HepG2 (cell line): ENCODE measurements around the gene ENKUR. TPM values are rescaled to one million over a fixed set of nuclear protein-coding genes. Genes with fewer than 3 reads are reported as not detected.

ENCODE experiments used
- ATAC-seq: fragments of 200-7000 bp; cut with Tn5 transposase; 3 replicates; pipeline ENCODE4 v1.9.1; 2020; ENCODE audit warnings: mild to moderate bottlenecking, moderate library complexity
- BruUV-seq: library from RNA; stranded (reverse); fragments of 400-500 nt; replicated peaks from 2 replicates; lab custom pipeline; 2021; lab: Mats Ljungman, UMichigan
- CTCF ChIA-PET: fragments of 300-600 bp; formaldehyde crosslinking; extraction: SDS; loops from one replicate; lab custom pipeline; 2021; ENCODE audit warnings: low total read pairs, inconsistent platforms, low intra/inter-chr PET ratio; lab: Yijun Ruan, JAX
- POLR2A ChIA-PET: fragments of 350-600 bp; sonication (Branson Sonifier 250); formaldehyde crosslinking; loops from one replicate; lab custom pipeline; 2020; ENCODE audit warnings: antibody characterized with exemption, inconsistent platforms; lab: Yijun Ruan, JAX
- DNase-seq: peaks from one replicate; pipeline ENCODE4 v3.0.0-alpha.2; 2015; ENCODE audit warnings: low spot score
- FAIRE-seq: peaks from 3 replicates; lab custom pipeline; 2011; peaks lifted over from hg19 to GRCh38; lab: Jason Lieb, UNC
- H2AFZ ChIP-seq: one replicate; pipeline ENCODE4 v1.6.1; 2011; ENCODE audit warnings: low read length, inconsistent platforms
- H3K27ac ChIP-seq: fragments of 300-600 bp; 3 replicates; pipeline ENCODE4 v1.8.0; 2011; ENCODE audit warnings: mixed run types, mild to moderate bottlenecking, mixed read lengths, low read length, inconsistent platforms; ENCODE audit not compliant: insufficient read depth; ENCODE audit errors: extremely low read length
- H3K27me3 ChIP-seq, 2 experiments: fragments of 200-600 bp in 1 of 2; 2 replicates in 1 of 2; 3 replicates in 1 of 2; pipeline versions ENCODE4 v1.6.0 to v1.8.0; 2011; ENCODE audit warnings: low read length in 2 of 2, mild to moderate bottlenecking in 2 of 2, moderate library complexity in 2 of 2, inconsistent platforms in 1 of 2; ENCODE audit not compliant: insufficient read depth in 2 of 2, control insufficient read depth in 1 of 2
- H3K36me3 ChIP-seq, 2 experiments: fragments of 200-600 bp in 1 of 2; replicated peaks in 1 of 2; 2 replicates in 1 of 2; 3 replicates in 1 of 2; pipeline versions ENCODE4 v1.5.1 to v1.8.0; 2011; ENCODE audit warnings: low read length in 2 of 2, inconsistent platforms in 1 of 2; ENCODE audit not compliant: insufficient read depth in 2 of 2, control insufficient read depth in 1 of 2
- H3K4me1 ChIP-seq: 2 replicates; pipeline ENCODE4 v1.5.1; 2012; ENCODE audit warnings: low read length, inconsistent platforms; ENCODE audit not compliant: insufficient read depth
- H3K4me2 ChIP-seq: 2 replicates; pipeline ENCODE4 v1.6.0; 2011; ENCODE audit warnings: low read depth, low read length, inconsistent platforms
- H3K4me3 ChIP-seq, 3 experiments: fragments of 200-600 bp in 1 of 3; sonication (generic), shearing (Covaris generic) in 1 of 3; replicated peaks in 1 of 3; 2 replicates each; pipeline ENCODE4 v1.5.1; 2011 to 2016; ENCODE audit warnings: low read length in 3 of 3, inconsistent platforms in 2 of 3, low read depth in 2 of 3, mild to moderate bottlenecking in 2 of 3, control low read depth in 1 of 3, mixed read lengths in 1 of 3; ENCODE audit not compliant: insufficient read depth in 1 of 3
- H3K79me2 ChIP-seq: one replicate; pipeline ENCODE4 v1.6.1; 2011; ENCODE audit warnings: low read length, inconsistent platforms; ENCODE audit not compliant: insufficient read depth
- H3K9ac ChIP-seq: 2 replicates; pipeline ENCODE4 v1.6.0; 2011; ENCODE audit warnings: mild to moderate bottlenecking, low read depth, low read length, inconsistent platforms; ENCODE audit not compliant: insufficient read depth
- H3K9me3 ChIP-seq: 2 replicates; pipeline ENCODE4 v1.5.1; 2012; ENCODE audit warnings: mild to moderate bottlenecking, low read length
- H4K20me1 ChIP-seq: 2 replicates; pipeline ENCODE4 v1.6.0; 2011; ENCODE audit warnings: inconsistent platforms, mild to moderate bottlenecking, low read length, moderate library complexity; ENCODE audit not compliant: insufficient read depth
- CEBPB ChIP-seq: IDR thresholded peaks from 2 replicates; pipeline ENCODE4 v1.6.1; 2011; ENCODE audit warnings: low read depth, low read length, improper control_type of control experiment, borderline replicate concordance
- CREM ChIP-seq, 2 experiments: sonication (generic) in 1 of 2; formaldehyde crosslinking in 1 of 2; IDR thresholded peaks; 2 replicates each; pipeline versions ENCODE4 v1.4.0 to v1.6.1; 2016 to 2020; ENCODE audit warnings: antibody characterized with exemption in 1 of 2, mild to moderate bottlenecking in 1 of 2, missing genetic modification reagents in 1 of 2
- NONO ChIP-seq, 2 experiments: fragments of 450-650 bp in 1 of 2; sonication (generic) in 1 of 2; formaldehyde crosslinking in 1 of 2; IDR thresholded peaks in 1 of 2; conservative IDR thresholded peaks in 1 of 2; 2 replicates each; pipeline versions ENCODE4 v1.6.1 to v1.8.0; 2017 to 2022; ENCODE audit warnings: mild to moderate bottlenecking in 1 of 2, missing genetic modification reagents in 1 of 2, moderate library complexity in 1 of 2
- RARA ChIP-seq: IDR thresholded peaks from 2 replicates; pipeline ENCODE4 v1.6.1; 2016; ENCODE audit warnings: missing genetic modification reagents, missing compliant biosample characterization
- RBAK ChIP-seq: sonication (generic); formaldehyde crosslinking; IDR thresholded peaks from 2 replicates; pipeline ENCODE4 v1.5.1; 2020; ENCODE audit warnings: mild to moderate bottlenecking, missing genetic modification reagents
- SNRNP70 ChIP-seq: fragments of 200-400 bp; formaldehyde crosslinking; IDR thresholded peaks from 2 replicates; pipeline ENCODE4 v1.6.1; 2017; ENCODE audit warnings: mild to moderate bottlenecking, low read depth, low read length, moderate library complexity
- TCF7L2 ChIP-seq: IDR thresholded peaks from 2 replicates; pipeline ENCODE4 v1.6.1; 2011; ENCODE audit warnings: mild to moderate bottlenecking, low read depth, low read length, moderate library complexity
- TGIF2 ChIP-seq: IDR thresholded peaks from 2 replicates; pipeline ENCODE4 v1.6.1; 2016; ENCODE audit warnings: control low read depth, missing compliant biosample characterization
- WIZ ChIP-seq: sonication (generic); formaldehyde crosslinking; IDR thresholded peaks from 2 replicates; pipeline ENCODE4 v1.5.1; 2020; ENCODE audit warnings: mild to moderate bottlenecking, missing genetic modification reagents
- ZNF354B ChIP-seq: sonication (generic); formaldehyde crosslinking; IDR thresholded peaks from 2 replicates; pipeline ENCODE4 v1.8.0; 2022; ENCODE audit warnings: mild to moderate bottlenecking, missing genetic modification reagents
- ZNF788 ChIP-seq: sonication (generic); formaldehyde crosslinking; IDR thresholded peaks from 2 replicates; pipeline ENCODE4 v1.5.0; 2020; ENCODE audit warnings: mild to moderate bottlenecking, missing genetic modification reagents, borderline replicate concordance
- WGBS: methylation state at CpG from one replicate; pipeline ENCODE4 v1.1.6; 2017; ENCODE audit warnings: low lambda C conversion rate; 5-methylcytosine and 5-hydroxymethylcytosine counted together
- in situ Hi-C: cut with HindIII; loops from 2 replicates; pipeline ENCODE4 v1.10.0; 2017; ENCODE audit warnings: low pct_unique_long_range_greater_than_20kb; ENCODE audit not compliant: extremely low pct_ligation_motif_present
- intact Hi-C: fragments of 100-400 bp; cut with micrococcal nuclease; formaldehyde crosslinking; loops from one replicate; pipeline ENCODE4 v1.10.0; 2022; ENCODE audit not compliant: unreplicated experiment
- polyA plus RNA-seq, 8 experiments: library from polyadenylated mRNA; depleted of rRNA in 3 of 8; stranded (reverse) in 7 of 8; unstranded in 1 of 8; fragments of >200 nt; fragmentation: Illumina TruSeq in 4 of 8; extraction: Trizol in 4 of 8; gene quantifications; 2 replicates each; pipeline versions ENCODE4 v1.2.1 to v1.2.3, GENCODE V29; 2011 to 2016; ENCODE audit warnings: low read depth in 4 of 8, missing spikeins in 1 of 8, mixed read lengths in 1 of 8; ENCODE audit not compliant: insufficient read depth in 1 of 8
- total RNA-seq, 5 experiments: library from RNA; depleted of rRNA; stranded (reverse); fragments of >200 nt; fragmentation: Illumina TruSeq; extraction: Trizol; gene quantifications; 2 replicates each; pipeline ENCODE4 v1.2.3, GENCODE V29; 2016; ENCODE audit warnings: low read depth in 1 of 5
- TF ChIP-seq, protein P1 (sequence below): sonication (generic); formaldehyde crosslinking; IDR thresholded peaks from 2 replicates; pipeline ENCODE4 v1.4.0; 2020; ENCODE audit warnings: missing genetic modification reagents
- TF ChIP-seq, protein P2 (sequence below): sonication (generic); formaldehyde crosslinking; IDR thresholded peaks from 2 replicates; pipeline ENCODE4 v1.4.0; 2020; ENCODE audit warnings: missing genetic modification reagents
- TF ChIP-seq, protein P3 (sequence below): sonication (generic); formaldehyde crosslinking; IDR thresholded peaks from 2 replicates; pipeline ENCODE4 v1.4.0; 2020; ENCODE audit warnings: missing genetic modification reagents
- TF ChIP-seq, protein P4 (sequence below): IDR thresholded peaks from 2 replicates; pipeline ENCODE4 v1.4.0; 2020; ENCODE audit warnings: mild to moderate bottlenecking, missing genetic modification reagents

ENKUR gene
- total and polyA plus RNA-seq, 2 of the 13 experiments (the other 11 are each of a cell fraction or from before 2014, with no cell fraction given) = 0.15 TPM

DNA sequence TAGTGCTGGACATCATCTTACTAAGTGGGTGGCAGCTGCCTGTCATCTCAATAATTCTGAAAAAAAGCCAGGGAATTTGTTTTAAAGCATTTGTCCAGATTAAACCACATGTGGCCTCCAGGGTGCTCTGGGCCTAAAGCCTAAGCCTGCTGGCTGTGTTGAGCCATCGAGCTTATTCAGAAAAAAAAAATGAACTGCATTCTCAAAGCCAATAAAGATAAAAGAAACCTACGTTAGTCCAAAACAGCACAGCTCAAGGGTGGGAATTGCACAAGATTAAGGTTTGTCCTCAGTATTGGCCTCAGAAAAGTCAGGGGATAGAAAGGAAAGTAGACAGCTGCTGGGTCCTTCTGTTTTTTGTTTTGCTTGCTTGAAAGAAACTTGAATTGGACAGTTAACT lies 41.0 kb downstream of the ENKUR start (continued):
- TF ChIP-seq RBAK = no peak
- TF ChIP-seq ZNF354B = no peak
- TF ChIP-seq NONO (IDR thresholded peaks at IDR 0.05) = no peak
- TF ChIP-seq NONO (CRISPR knock-in tag; conservative IDR thresholded peaks at IDR 0.05) = no peak
- TF ChIP-seq, protein P1, sequence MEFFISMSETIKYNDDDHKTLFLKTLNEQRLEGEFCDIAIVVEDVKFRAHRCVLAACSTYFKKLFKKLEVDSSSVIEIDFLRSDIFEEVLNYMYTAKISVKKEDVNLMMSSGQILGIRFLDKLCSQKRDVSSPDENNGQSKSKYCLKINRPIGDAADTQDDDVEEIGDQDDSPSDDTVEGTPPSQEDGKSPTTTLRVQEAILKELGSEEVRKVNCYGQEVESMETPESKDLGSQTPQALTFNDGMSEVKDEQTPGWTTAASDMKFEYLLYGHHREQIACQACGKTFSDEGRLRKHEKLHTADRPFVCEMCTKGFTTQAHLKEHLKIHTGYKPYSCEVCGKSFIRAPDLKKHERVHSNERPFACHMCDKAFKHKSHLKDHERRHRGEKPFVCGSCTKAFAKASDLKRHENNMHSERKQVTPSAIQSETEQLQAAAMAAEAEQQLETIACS (CRISPR knock-in tag) = no peak
- TF ChIP-seq WIZ = no peak

DNA sequence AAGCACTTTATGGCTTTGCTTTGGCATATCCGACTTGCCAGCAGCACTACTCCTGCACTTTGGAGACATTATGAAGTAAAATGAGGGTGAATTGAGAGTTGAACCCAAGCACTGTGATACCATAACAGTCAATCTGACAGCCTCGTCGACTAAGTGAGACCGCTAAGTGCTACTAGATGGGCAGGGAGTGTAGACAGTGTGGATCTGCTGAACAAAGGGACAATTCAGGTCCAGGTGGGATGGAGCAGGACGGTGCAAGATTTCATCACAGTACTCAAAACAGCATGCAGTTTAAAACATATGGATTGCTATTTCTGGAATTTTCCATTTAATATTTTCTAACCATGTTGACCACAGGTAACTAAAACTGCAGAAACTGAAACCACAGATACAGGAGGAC lies 42.8 kb downstream of the ENKUR start:
- peak; percentile 72 for DNase-seq
- no TSS peak for BruUV-seq
- POLR2A ChIA-PET = no interaction called here
- H3K9ac ChIP-seq = no peak overlapping the region
- no peak overlapping the region for H3K4me3 ChIP-seq
- H3K79me2 ChIP-seq = no peaks in the 10 kb centered on the region
- H3K9me3 ChIP-seq = no peaks in the 10 kb centered on the region
- H4K20me1 ChIP-seq = no peaks in the 10 kb centered on the region
- H3K27me3 ChIP-seq = no peaks in the 10 kb centered on the region
- in situ Hi-C loops (no loop called here), intact Hi-C loops (loop anchor here (1.0 to 5.0 kb wide), 2 partner anchors 44 to 108 kb away; partner anchors contain the start of genes ENKUR and THNSL1)
- peak; percentile 97 for ATAC-seq
- H3K4me2 ChIP-seq = peak overlapping the region; percentile 51
- peaks cover 23% of the 10 kb centered on the region for H3K4me1 ChIP-seq
- H3K36me3 ChIP-seq = no peaks in the 10 kb centered on the region
- peak; percentile 53 for FAIRE-seq
- 2% methylated on average over 5 of the region's 5 CpGs for WGBS
- H2AFZ ChIP-seq = peak overlapping the region; percentile 73
- CTCF ChIA-PET = no interaction called here
- no peak overlapping the region for H3K27ac ChIP-seq
- TF ChIP-seq RARA (no peak), CREM (IDR thresholded peaks at IDR 0.05) (no peak), CREM (CRISPR knock-in tag; IDR thresholded peaks at IDR 0.05) (no peak), SNRNP70 (no peak), TCF7L2 (no peak), CEBPB (peak; percentile 67), ZNF788 (CRISPR knock-in tag) (no peak), TGIF2 (CRISPR knock-in tag) (no peak)
- TF ChIP-seq, protein P2, sequence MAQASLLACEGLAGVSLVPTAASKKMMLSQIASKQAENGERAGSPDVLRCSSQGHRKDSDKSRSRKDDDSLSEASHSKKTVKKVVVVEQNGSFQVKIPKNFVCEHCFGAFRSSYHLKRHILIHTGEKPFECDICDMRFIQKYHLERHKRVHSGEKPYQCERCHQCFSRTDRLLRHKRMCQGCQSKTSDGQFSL (CRISPR knock-in tag) = no peak
- TF ChIP-seq, protein P3, sequence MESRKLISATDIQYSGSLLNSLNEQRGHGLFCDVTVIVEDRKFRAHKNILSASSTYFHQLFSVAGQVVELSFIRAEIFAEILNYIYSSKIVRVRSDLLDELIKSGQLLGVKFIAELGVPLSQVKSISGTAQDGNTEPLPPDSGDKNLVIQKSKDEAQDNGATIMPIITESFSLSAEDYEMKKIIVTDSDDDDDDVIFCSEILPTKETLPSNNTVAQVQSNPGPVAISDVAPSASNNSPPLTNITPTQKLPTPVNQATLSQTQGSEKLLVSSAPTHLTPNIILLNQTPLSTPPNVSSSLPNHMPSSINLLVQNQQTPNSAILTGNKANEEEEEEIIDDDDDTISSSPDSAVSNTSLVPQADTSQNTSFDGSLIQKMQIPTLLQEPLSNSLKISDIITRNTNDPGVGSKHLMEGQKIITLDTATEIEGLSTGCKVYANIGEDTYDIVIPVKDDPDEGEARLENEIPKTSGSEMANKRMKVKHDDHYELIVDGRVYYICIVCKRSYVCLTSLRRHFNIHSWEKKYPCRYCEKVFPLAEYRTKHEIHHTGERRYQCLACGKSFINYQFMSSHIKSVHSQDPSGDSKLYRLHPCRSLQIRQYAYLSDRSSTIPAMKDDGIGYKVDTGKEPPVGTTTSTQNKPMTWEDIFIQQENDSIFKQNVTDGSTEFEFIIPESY (CRISPR knock-in tag) = 0 out of 2 replicates have a peak, but pooled peaks have one; percentile 21
- TF ChIP-seq, protein P4, sequence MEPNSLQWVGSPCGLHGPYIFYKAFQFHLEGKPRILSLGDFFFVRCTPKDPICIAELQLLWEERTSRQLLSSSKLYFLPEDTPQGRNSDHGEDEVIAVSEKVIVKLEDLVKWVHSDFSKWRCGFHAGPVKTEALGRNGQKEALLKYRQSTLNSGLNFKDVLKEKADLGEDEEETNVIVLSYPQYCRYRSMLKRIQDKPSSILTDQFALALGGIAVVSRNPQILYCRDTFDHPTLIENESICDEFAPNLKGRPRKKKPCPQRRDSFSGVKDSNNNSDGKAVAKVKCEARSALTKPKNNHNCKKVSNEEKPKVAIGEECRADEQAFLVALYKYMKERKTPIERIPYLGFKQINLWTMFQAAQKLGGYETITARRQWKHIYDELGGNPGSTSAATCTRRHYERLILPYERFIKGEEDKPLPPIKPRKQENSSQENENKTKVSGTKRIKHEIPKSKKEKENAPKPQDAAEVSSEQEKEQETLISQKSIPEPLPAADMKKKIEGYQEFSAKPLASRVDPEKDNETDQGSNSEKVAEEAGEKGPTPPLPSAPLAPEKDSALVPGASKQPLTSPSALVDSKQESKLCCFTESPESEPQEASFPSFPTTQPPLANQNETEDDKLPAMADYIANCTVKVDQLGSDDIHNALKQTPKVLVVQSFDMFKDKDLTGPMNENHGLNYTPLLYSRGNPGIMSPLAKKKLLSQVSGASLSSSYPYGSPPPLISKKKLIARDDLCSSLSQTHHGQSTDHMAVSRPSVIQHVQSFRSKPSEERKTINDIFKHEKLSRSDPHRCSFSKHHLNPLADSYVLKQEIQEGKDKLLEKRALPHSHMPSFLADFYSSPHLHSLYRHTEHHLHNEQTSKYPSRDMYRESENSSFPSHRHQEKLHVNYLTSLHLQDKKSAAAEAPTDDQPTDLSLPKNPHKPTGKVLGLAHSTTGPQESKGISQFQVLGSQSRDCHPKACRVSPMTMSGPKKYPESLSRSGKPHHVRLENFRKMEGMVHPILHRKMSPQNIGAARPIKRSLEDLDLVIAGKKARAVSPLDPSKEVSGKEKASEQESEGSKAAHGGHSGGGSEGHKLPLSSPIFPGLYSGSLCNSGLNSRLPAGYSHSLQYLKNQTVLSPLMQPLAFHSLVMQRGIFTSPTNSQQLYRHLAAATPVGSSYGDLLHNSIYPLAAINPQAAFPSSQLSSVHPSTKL (CRISPR knock-in tag) = peak; percentile 50; the same call in 1 of the 2 replicates
